ENCODE data around the gene CDC27.
A peak's percentile ranks its signal among the peaks of the same experiment; 100 is the strongest.

Gene CDC27

DNA sequence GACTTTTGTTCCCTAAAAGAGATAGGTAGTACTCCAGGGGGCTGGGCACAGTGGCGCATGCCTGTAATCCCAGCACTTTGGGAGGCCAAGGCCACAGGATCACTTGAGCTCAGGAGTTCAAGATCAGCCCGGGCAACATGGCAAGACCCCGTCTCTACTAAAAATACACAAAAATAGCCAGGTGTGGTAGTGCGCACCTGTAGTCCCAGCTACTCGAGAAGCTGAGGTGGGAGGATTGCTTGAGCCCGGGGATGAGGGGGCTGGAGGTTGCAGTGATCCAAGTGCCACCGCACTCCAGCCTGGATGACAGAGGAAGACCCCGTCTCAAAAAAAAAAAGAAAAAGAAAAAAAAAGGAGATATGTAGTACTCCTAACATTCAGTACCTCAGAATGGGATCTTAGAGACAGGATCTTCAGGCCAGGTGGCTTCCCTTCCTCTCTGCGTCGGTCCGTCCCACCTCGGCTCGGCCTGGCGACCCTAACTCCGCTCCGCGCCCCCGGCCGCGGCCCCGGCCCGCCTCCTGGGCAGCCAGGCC, 89.6 kb downstream of the CDC27 start:
- H3K27ac ChIP-seq (ENCODE audit: low read depth, low read length) = no peak overlapping the region
- peak; percentile 10 for DNase-seq

DNA sequence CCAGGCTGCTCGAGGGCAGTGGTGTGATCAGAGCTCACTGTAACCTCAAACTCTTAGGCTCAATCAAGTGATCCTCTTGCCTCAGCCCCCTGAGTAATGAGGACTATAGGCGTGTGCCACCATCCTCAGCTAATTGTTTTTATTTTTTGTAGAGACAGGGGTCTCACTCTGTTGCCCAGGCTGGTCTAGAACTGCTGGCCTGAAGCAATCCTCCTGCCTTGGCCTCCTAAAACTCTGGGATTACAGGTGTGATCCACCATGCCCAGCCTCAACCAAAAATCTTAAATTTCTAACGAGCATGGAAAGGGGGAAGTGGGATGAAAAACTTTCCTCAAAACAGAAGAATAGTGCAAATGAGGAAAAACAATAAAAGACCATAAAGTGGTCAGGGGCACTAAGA, 92.8 kb downstream of the CDC27 start:
- Histone ChIP-seq H3K4me3 (ENCODE audit: low read length) (no peak overlapping the region), H2BK15ac (replicated peaks; ENCODE audit: low read depth) (no peak overlapping the region), H3K27me3 (ENCODE audit: insufficient read depth, low read length, poor library complexity) (no peaks in the 10 kb centered on the region), H3K36me3 (ENCODE audit: control insufficient read depth, insufficient read depth, low read length) (no peaks in the 10 kb centered on the region), H3K56ac (ENCODE audit: low read length) (no peak overlapping the region), H3K4me2 (ENCODE audit: low read length) (no peak overlapping the region), H4K8ac (ENCODE audit: low read depth, low read length) (no peak overlapping the region), H3K18ac (ENCODE audit: low read length) (no peak overlapping the region), H3K27ac (ENCODE audit: low read depth, low read length) (no peak overlapping the region), H2AK5ac (ENCODE audit: low read length) (no peak overlapping the region), H3K4ac (ENCODE audit: low read depth, low read length) (no peak overlapping the region), H2BK120ac (ENCODE audit: low read depth, low read length) (no peak overlapping the region), H3K4me1 (ENCODE audit: control insufficient read depth, low read depth, low read length) (no peaks in the 10 kb centered on the region), H2BK5ac (ENCODE audit: low read length) (no peak overlapping the region), H3K79me2 (ENCODE audit: control insufficient read depth, insufficient read depth, low read length) (no peaks in the 10 kb centered on the region), H3K23ac (ENCODE audit: low read length) (no peak overlapping the region), H4K5ac (ENCODE audit: low read length) (no peak overlapping the region), H3K9ac (ENCODE audit: low read length) (no peak overlapping the region), H3K79me1 (ENCODE audit: low read length) (no peaks in the 10 kb centered on the region)
- WGBS (ENCODE audit: extremely low coverage, insufficient coverage, low lambda C conversion rate) = no CpG with 5 or more reads among the region's 3 CpGs
- DNase-seq = no peak

More for the DNA sequence above, 89.6 kb downstream of the CDC27 start:
- H3K9ac ChIP-seq (ENCODE audit: low read length) = peak overlapping the region; percentile 82
- H3K4me2 ChIP-seq (ENCODE audit: low read length) = peak overlapping the region; percentile 66
- H3K79me1 ChIP-seq (ENCODE audit: low read length) = no peaks in the 10 kb centered on the region
- H3K18ac ChIP-seq (ENCODE audit: low read length) = peak overlapping the region; percentile 65
- WGBS (ENCODE audit: extremely low coverage, insufficient coverage, low lambda C conversion rate) = no CpG with 5 or more reads among the region's 22 CpGs
- H4K5ac ChIP-seq (ENCODE audit: low read length) = no peak overlapping the region
- no peaks in the 10 kb centered on the region for H3K27me3 ChIP-seq (ENCODE audit: insufficient read depth, low read length, poor library complexity)
- no peaks in the 10 kb centered on the region for H3K36me3 ChIP-seq (ENCODE audit: control insufficient read depth, insufficient read depth, low read length)
- no peak overlapping the region for H2BK5ac ChIP-seq (ENCODE audit: low read length)
- H3K56ac ChIP-seq (ENCODE audit: low read length) = peak overlapping the region; percentile 88
- H3K79me2 ChIP-seq (ENCODE audit: control insufficient read depth, insufficient read depth, low read length) = no peaks in the 10 kb centered on the region
- H3K4ac ChIP-seq (ENCODE audit: low read depth, low read length) = no peak overlapping the region
- H3K23ac ChIP-seq (ENCODE audit: low read length) = no peak overlapping the region
- no peak overlapping the region for H2BK120ac ChIP-seq (ENCODE audit: low read depth, low read length)
- no peaks in the 10 kb centered on the region for H3K4me1 ChIP-seq (ENCODE audit: control insufficient read depth, low read depth, low read length)
- no peak overlapping the region for H2BK15ac ChIP-seq (replicated peaks; ENCODE audit: low read depth)
- no peak overlapping the region for H2AK5ac ChIP-seq (ENCODE audit: low read length)
- H4K8ac ChIP-seq (ENCODE audit: low read depth, low read length) = peak overlapping the region; percentile 16
- peak overlapping the region; percentile 81 for H3K4me3 ChIP-seq (ENCODE audit: low read length)

DNA sequence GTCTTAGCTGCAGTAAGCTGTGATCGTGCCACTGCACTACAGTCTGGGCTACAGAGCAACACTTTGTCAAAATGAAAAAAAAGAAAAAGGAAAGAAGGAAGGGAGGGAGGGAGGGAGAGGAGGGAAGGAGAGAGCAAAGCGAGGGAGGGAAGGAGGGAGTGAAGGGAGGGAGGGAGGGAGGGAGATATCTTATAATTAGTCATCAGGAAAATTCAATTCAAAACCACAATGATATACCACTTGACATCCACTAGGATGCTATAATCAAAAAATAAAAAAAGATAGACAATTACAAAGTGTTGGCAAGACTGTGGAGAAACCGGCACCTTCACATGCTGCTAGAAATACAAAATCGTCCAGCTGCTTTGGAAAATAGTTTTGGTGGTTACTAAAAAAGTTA, 93.8 kb downstream of the CDC27 start:
- Histone ChIP-seq H3K9ac (ENCODE audit: low read length) (no peak overlapping the region), H3K79me1 (ENCODE audit: low read length) (no peaks in the 10 kb centered on the region), H3K4ac (ENCODE audit: low read depth, low read length) (no peak overlapping the region), H3K18ac (ENCODE audit: low read length) (no peak overlapping the region), H3K27ac (ENCODE audit: low read depth, low read length) (no peak overlapping the region), H3K4me2 (ENCODE audit: low read length) (no peak overlapping the region), H3K4me3 (ENCODE audit: low read length) (no peak overlapping the region), H4K5ac (ENCODE audit: low read length) (no peak overlapping the region), H2AK5ac (ENCODE audit: low read length) (no peak overlapping the region), H3K23ac (ENCODE audit: low read length) (no peak overlapping the region), H2BK15ac (replicated peaks; ENCODE audit: low read depth) (no peak overlapping the region), H2BK120ac (ENCODE audit: low read depth, low read length) (no peak overlapping the region), H2BK5ac (ENCODE audit: low read length) (no peak overlapping the region), H4K8ac (ENCODE audit: low read depth, low read length) (no peak overlapping the region), H3K4me1 (ENCODE audit: control insufficient read depth, low read depth, low read length) (no peaks in the 10 kb centered on the region), H3K36me3 (ENCODE audit: control insufficient read depth, insufficient read depth, low read length) (no peaks in the 10 kb centered on the region), H3K27me3 (ENCODE audit: insufficient read depth, low read length, poor library complexity) (no peaks in the 10 kb centered on the region), H3K79me2 (ENCODE audit: control insufficient read depth, insufficient read depth, low read length) (no peaks in the 10 kb centered on the region), H3K56ac (ENCODE audit: low read length) (no peak overlapping the region)
- DNase-seq = no peak
- no CpG with 5 or more reads among the region's 4 CpGs for WGBS (ENCODE audit: extremely low coverage, insufficient coverage, low lambda C conversion rate)

GRCh38 chr17:47087093-47087492, 102.0 kb downstream of the CDC27 start:
- Histone ChIP-seq H3K4me1 (ENCODE audit: control insufficient read depth, low read depth, low read length) (no peaks in the 10 kb centered on the region), H3K79me2 (ENCODE audit: control insufficient read depth, insufficient read depth, low read length) (peaks cover 2% of the 10 kb centered on the region), H3K4me3 (ENCODE audit: low read length) (no peak overlapping the region), H3K27me3 (ENCODE audit: insufficient read depth, low read length, poor library complexity) (no peaks in the 10 kb centered on the region), H3K27ac (ENCODE audit: low read depth, low read length) (no peak overlapping the region), H2BK5ac (ENCODE audit: low read length) (no peak overlapping the region), H2AK5ac (ENCODE audit: low read length) (no peak overlapping the region), H3K9ac (ENCODE audit: low read length) (no peak overlapping the region), H3K18ac (ENCODE audit: low read length) (no peak overlapping the region), H3K79me1 (ENCODE audit: low read length) (peaks cover 2% of the 10 kb centered on the region), H3K4me2 (ENCODE audit: low read length) (no peak overlapping the region), H3K36me3 (ENCODE audit: control insufficient read depth, insufficient read depth, low read length) (no peaks in the 10 kb centered on the region), H3K4ac (ENCODE audit: low read depth, low read length) (no peak overlapping the region), H2BK120ac (ENCODE audit: low read depth, low read length) (no peak overlapping the region), H4K8ac (ENCODE audit: low read depth, low read length) (no peak overlapping the region), H4K5ac (ENCODE audit: low read length) (no peak overlapping the region), H3K56ac (ENCODE audit: low read length) (no peak overlapping the region), H2BK15ac (replicated peaks; ENCODE audit: low read depth) (no peak overlapping the region), H3K23ac (ENCODE audit: low read length) (no peak overlapping the region)
- peak; percentile 18 for DNase-seq
- WGBS (ENCODE audit: extremely low coverage, insufficient coverage, low lambda C conversion rate) = no CpG with 5 or more reads among the region's 3 CpGs

GRCh38 chr17:47085736-47086135, 103.4 kb downstream of the CDC27 start:
- Histone ChIP-seq H3K4me3 (ENCODE audit: low read length) (no peak overlapping the region), H4K5ac (ENCODE audit: low read length) (no peak overlapping the region), H3K27me3 (ENCODE audit: insufficient read depth, low read length, poor library complexity) (no peaks in the 10 kb centered on the region), H2AK5ac (ENCODE audit: low read length) (no peak overlapping the region), H3K4ac (ENCODE audit: low read depth, low read length) (no peak overlapping the region), H2BK5ac (ENCODE audit: low read length) (no peak overlapping the region), H2BK120ac (ENCODE audit: low read depth, low read length) (no peak overlapping the region), H3K79me1 (ENCODE audit: low read length) (peaks cover 2% of the 10 kb centered on the region), H3K56ac (ENCODE audit: low read length) (no peak overlapping the region), H3K4me2 (ENCODE audit: low read length) (no peak overlapping the region), H3K9ac (ENCODE audit: low read length) (no peak overlapping the region), H3K4me1 (ENCODE audit: control insufficient read depth, low read depth, low read length) (no peaks in the 10 kb centered on the region), H3K27ac (ENCODE audit: low read depth, low read length) (no peak overlapping the region), H3K79me2 (ENCODE audit: control insufficient read depth, insufficient read depth, low read length) (peaks cover 2% of the 10 kb centered on the region), H3K18ac (ENCODE audit: low read length) (no peak overlapping the region), H3K36me3 (ENCODE audit: control insufficient read depth, insufficient read depth, low read length) (no peaks in the 10 kb centered on the region), H2BK15ac (replicated peaks; ENCODE audit: low read depth) (no peak overlapping the region), H4K8ac (ENCODE audit: low read depth, low read length) (no peak overlapping the region), H3K23ac (ENCODE audit: low read length) (no peak overlapping the region)
- WGBS (ENCODE audit: extremely low coverage, insufficient coverage, low lambda C conversion rate) = no CpG with 5 or more reads among the region's 1 CpG
- DNase-seq = no peak

GRCh38 chr17:47078801-47079200, 110.3 kb downstream of the CDC27 start:
- no peak overlapping the region for H2AK5ac ChIP-seq (ENCODE audit: low read length)
- no peak overlapping the region for H4K5ac ChIP-seq (ENCODE audit: low read length)
- no peak overlapping the region for H3K9ac ChIP-seq (ENCODE audit: low read length)
- H4K8ac ChIP-seq (ENCODE audit: low read depth, low read length) = no peak overlapping the region
- H3K4me3 ChIP-seq (ENCODE audit: low read length) = no peak overlapping the region
- H3K56ac ChIP-seq (ENCODE audit: low read length) = no peak overlapping the region
- H3K4me1 ChIP-seq (ENCODE audit: control insufficient read depth, low read depth, low read length) = no peaks in the 10 kb centered on the region
- no CpG with 5 or more reads among the region's 3 CpGs for WGBS (ENCODE audit: extremely low coverage, insufficient coverage, low lambda C conversion rate)
- no peak overlapping the region for H2BK120ac ChIP-seq (ENCODE audit: low read depth, low read length)
- no peak overlapping the region for H3K4me2 ChIP-seq (ENCODE audit: low read length)
- H3K27me3 ChIP-seq (ENCODE audit: insufficient read depth, low read length, poor library complexity) = no peaks in the 10 kb centered on the region
- H2BK15ac ChIP-seq (replicated peaks; ENCODE audit: low read depth) = no peak overlapping the region
- DNase-seq = no peak
- no peaks in the 10 kb centered on the region for H3K36me3 ChIP-seq (ENCODE audit: control insufficient read depth, insufficient read depth, low read length)
- no peak overlapping the region for H3K18ac ChIP-seq (ENCODE audit: low read length)
- H3K4ac ChIP-seq (ENCODE audit: low read depth, low read length) = no peak overlapping the region
- no peak overlapping the region for H2BK5ac ChIP-seq (ENCODE audit: low read length)
- no peaks in the 10 kb centered on the region for H3K79me1 ChIP-seq (ENCODE audit: low read length)
- H3K79me2 ChIP-seq (ENCODE audit: control insufficient read depth, insufficient read depth, low read length) = no peaks in the 10 kb centered on the region
- no peak overlapping the region for H3K27ac ChIP-seq (ENCODE audit: low read depth, low read length)
- no peak overlapping the region for H3K23ac ChIP-seq (ENCODE audit: low read length)

Measured in mesendoderm (in vitro differentiated cells).